Astrocyte of the hippocampus (primary cell): ENCODE data around the gene RINL.
"Not testable (repeated sequence)": the region's sequence is repeated elsewhere in the genome, so short reads cannot be mapped to it uniquely, and the experiment has no call there.

Experiments
- DNase-seq: peaks from one replicate; pipeline ENCODE4 v3.0.0; 2011; ENCODE audit warnings: low read depth, low spot score

Gene RINL

GRCh38 chr19:38878575-38879399 is 712 bp upstream of the RINL start:
- DNase-seq: no peak

GRCh38 chr19:38875656-38876395 is 2.2 kb downstream of the RINL start:
- no peak for DNase-seq

- DNase-seq: not testable (repeated sequence)
Measured at GRCh38 chr19:38873400-38873799, 4.7 kb downstream of the RINL start.

- no peak for DNase-seq
Measured at GRCh38 chr19:38870612-38871011, 7.5 kb downstream of the RINL start.

GRCh38 chr19:38869836-38870607 is 8.1 kb downstream of the RINL start:
- DNase-seq: peak; percentile 80

GRCh38 chr19:38869160-38869835 is 8.8 kb downstream of the RINL start:
- DNase-seq: no peak

GRCh38 chr19:38868551-38868950 is 9.5 kb downstream of the RINL start:
- DNase-seq: no peak

GRCh38 chr19:38867171-38867780 is 10.8 kb downstream of the RINL start:
- no peak for DNase-seq

GRCh38 chr19:38862321-38863059 is 15.6 kb downstream of the RINL start:
- DNase-seq: peak; percentile 43

GRCh38 chr19:38861368-38861767 is 16.7 kb downstream of the RINL start:
- no peak for DNase-seq

GRCh38 chr19:38859631-38860204 is 18.4 kb downstream of the RINL start:
- DNase-seq: not testable (repeated sequence)

GRCh38 chr19:38856813-38857212 is 21.3 kb downstream of the RINL start:
- no peak for DNase-seq

GRCh38 chr19:38855751-38856150 is 22.3 kb downstream of the RINL start:
- DNase-seq: not testable (repeated sequence)

GRCh38 chr19:38854961-38855360 is 23.1 kb downstream of the RINL start:
- DNase-seq: not testable (repeated sequence)

GRCh38 chr19:38853214-38853613 is 24.9 kb downstream of the RINL start:
- no peak for DNase-seq

- peak; percentile 60 for DNase-seq
Measured at GRCh38 chr19:38852231-38853044, 25.6 kb downstream of the RINL start.

- peak; percentile 98 for DNase-seq
Measured at GRCh38 chr19:38851622-38852230, 26.3 kb downstream of the RINL start.

- peak; percentile 27 for DNase-seq
Measured at GRCh38 chr19:38850976-38851621, 27.0 kb downstream of the RINL start.
